ENCODE data around the gene DLG1.

DLG1 gene

DNA sequence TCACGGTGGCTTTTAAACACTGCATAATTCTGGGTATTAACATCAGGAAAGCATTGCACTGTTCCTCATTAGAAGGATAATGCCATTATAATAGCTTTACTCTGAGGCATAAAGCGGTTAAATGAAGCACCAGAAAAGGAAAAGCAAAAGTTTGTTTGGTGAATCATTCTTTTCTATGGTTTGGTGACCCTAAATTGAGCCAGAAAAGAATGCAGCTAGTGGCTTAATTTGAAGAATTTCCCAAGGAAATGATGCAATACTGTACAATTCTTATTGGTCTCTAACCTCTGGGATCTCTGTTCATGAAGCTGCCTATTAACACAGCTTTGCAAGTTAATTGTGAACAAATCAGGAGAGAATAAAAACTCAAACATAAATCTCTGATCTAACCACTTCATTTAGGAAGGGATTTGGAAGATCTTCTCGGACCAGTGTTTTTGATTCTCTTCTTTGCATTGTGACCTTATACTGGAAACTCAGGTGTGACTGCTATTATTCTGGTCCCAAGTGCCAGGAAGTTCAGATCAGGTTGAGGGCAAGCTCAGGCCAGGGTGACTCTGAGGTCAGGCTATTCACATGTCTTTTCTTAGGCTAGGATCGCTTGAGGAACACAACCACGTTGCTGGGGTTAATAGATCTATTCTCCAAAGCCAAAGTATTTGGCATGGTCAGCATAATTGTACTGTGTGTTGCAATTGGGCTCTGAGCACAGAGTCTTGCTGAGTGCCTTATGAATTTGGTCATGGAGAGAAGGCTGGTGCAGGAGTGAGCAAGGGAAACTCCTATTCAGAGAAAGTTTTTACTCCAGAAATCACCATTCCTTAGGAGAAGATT, 11.3 kb upstream of the DLG1 start:
- TF ChIP-seq CTCF (IDR thresholded peaks at IDR 0.05; ENCODE audit: borderline replicate concordance, control extremely low read depth, extremely low read depth, insufficient read depth, missing control alignments): no peak
- DNase-seq (ENCODE audit: low spot score): no peak
- in situ Hi-C loops (cut with MboI; ENCODE audit: low sequenced_read_pairs, unreplicated experiment): no loop called here

DNA sequence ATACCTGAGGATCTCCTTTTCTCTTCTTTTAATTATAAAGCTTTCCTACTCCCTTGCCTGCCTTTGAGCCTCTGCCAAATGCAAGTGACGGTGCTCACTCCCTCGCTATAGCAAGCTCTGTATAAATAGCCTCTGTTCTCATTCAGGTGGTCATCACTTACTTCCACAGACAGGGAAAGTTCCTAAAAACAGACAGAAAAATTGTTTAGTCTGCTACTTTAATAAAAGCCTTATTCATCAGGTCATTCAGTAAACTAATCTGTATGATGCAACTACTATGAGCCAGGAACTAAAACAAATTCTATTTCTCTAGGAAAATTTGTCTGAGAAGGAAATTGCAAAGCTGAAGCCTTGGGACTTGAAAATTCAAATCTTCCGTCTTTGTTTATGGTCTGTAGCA, 10.2 kb upstream of the DLG1 start:
- in situ Hi-C loops (cut with MboI; ENCODE audit: low sequenced_read_pairs, unreplicated experiment): no loop called here
- no peak for DNase-seq (ENCODE audit: low spot score)

DNA sequence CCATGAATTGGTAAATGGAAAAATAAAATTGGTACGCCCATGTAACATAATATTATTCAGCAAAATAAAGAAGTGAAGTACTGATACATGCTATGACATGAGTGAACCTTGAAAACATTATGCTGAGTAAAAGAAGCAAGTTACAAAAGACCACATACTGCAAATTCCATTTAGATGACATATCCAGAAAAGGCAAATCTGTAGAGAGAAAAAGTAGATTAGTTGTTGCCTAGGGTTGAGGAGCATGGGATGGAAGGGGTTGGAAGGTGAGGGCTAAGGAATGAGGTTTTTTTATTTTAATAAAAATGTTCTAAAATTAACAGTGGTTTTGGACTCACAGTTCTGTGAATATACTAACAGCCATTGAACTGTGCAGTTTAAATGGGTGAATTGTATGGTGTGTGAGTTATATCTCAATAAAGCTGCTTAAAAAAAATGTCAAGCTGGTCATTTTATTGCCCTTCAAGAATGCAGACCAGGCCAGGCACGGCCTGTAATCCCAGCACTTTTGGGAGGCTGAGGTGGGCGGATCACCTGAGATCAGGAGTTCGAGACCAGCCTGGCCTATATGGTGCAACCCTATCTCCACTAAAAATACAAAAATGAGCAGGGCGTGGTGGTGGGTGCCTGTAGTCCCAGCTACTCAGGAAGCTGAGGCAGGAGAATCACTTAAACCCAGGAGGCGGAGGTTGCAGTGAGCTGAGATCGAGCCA, 8.1 kb upstream of the DLG1 start:
- no peak for DNase-seq (ENCODE audit: low spot score)
- in situ Hi-C loops (cut with MboI; ENCODE audit: low sequenced_read_pairs, unreplicated experiment): no loop called here
- TF ChIP-seq CTCF (IDR thresholded peaks at IDR 0.05; ENCODE audit: borderline replicate concordance, control extremely low read depth, extremely low read depth, insufficient read depth, missing control alignments): no peak

More for the DNA sequence above, 10.2 kb upstream of the DLG1 start:
- no peak for TF ChIP-seq CTCF (IDR thresholded peaks at IDR 0.05; ENCODE audit: borderline replicate concordance, control extremely low read depth, extremely low read depth, insufficient read depth, missing control alignments)

- peak; percentile 58 for DNase-seq (ENCODE audit: low spot score)
- no peak for TF ChIP-seq CTCF (IDR thresholded peaks at IDR 0.05; ENCODE audit: borderline replicate concordance, control extremely low read depth, extremely low read depth, insufficient read depth, missing control alignments)
- in situ Hi-C loops (cut with MboI; ENCODE audit: low sequenced_read_pairs, unreplicated experiment): no loop called here
These were observed 7.4 kb upstream of the DLG1 start for GRCh38 chr3:197305854-197306253.

DNA sequence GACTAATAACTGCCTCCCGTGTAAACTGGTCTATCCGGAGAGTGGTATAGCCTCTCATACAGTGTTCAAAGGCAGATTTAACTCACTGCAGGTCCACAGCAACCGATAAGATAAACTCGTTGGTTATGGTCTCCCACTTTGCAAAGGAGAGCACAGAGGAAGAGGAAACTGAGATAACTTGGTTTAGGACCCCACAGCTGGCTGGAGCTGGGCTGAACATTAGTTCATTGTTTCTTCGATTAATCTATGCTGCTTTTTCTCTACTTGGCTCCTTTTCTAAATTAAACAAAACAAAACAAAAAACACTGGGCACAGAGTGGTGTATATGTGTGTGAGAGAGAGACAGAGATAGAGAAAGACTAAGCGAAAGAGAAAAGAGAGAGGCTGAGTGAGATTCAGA, 5.0 kb upstream of the DLG1 start:
- in situ Hi-C loops (cut with MboI; ENCODE audit: low sequenced_read_pairs, unreplicated experiment): no loop called here
- TF ChIP-seq CTCF (IDR thresholded peaks at IDR 0.05; ENCODE audit: borderline replicate concordance, control extremely low read depth, extremely low read depth, insufficient read depth, missing control alignments): no peak
- no peak for DNase-seq (ENCODE audit: low spot score)

DNA sequence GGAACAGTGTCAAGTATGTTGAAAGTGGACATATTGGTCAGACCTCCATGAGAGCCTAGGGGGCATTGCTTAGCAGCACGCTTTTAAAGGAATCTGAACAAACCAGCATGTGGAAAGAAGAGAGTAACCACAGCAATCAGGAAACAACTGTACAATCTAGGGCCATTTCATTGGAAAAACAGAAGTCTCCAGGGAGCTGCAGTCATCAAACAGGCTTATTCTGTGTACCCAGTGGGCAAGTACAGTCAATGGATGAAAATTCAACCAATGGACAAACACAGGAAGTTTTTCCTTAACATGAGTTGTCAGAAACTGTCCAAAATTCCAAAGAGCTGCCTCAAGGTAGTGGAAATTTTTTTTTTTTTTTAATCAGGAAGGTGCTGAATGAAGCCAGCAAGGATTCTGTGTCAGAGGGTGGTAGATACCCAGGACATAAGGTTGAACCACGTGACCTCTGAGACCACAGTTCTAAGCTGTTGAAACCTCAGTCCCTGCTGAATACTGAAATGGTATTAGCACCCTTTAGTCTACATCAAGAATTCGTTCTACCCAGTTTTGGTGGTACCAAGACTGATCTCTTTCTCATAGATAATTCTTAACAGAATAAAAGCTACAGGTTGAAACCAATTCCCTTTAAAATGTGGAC, 4.4 kb upstream of the DLG1 start:
- no peak for DNase-seq (ENCODE audit: low spot score)
- no peak for TF ChIP-seq CTCF (IDR thresholded peaks at IDR 0.05; ENCODE audit: borderline replicate concordance, control extremely low read depth, extremely low read depth, insufficient read depth, missing control alignments)
- in situ Hi-C loops (cut with MboI; ENCODE audit: low sequenced_read_pairs, unreplicated experiment): no loop called here

Measured in GM13976 (cell line).